Loucy (cell line): Measurements from ENCODE around the gene TRPM3.

Experiments used
- EZH2phosphoT487 ChIP-seq: fragments of 200-600 bp; IDR thresholded peaks from 2 replicates; pipeline ENCODE4 v1.6.1; 2018; ENCODE audit warnings: antibody characterized with exemption, mild to moderate bottlenecking, moderate library complexity, borderline replicate concordance
- TF ChIP-seq, protein P1 (sequence below): fragments of 200-600 bp; sonication (generic); conservative IDR thresholded peaks from 2 replicates; pipeline ENCODE4 v1.5.1; 2014; ENCODE audit warnings: mild to moderate bottlenecking, antibody characterized with exemption, low read length

DNA sequence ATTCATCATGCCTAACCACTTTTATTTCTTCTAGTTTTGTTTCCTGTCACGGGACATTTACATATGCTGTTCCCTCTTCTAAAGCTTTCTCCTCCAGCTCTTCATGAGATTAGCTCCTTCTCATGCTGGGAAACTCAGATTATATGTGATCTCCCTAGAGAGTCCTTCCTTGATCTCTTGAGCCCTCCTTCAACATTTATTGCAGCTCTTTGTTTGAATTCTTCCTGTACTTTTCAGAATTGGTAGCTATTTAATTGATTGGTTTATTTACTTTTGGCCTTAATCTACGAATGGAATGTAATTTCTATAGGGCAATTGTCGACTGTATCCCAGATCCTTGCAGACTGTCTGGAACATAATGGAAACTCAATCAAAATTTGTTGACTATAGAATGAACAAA lies 9.7 kb upstream of the TRPM3 start:
- TF ChIP-seq, protein P1, sequence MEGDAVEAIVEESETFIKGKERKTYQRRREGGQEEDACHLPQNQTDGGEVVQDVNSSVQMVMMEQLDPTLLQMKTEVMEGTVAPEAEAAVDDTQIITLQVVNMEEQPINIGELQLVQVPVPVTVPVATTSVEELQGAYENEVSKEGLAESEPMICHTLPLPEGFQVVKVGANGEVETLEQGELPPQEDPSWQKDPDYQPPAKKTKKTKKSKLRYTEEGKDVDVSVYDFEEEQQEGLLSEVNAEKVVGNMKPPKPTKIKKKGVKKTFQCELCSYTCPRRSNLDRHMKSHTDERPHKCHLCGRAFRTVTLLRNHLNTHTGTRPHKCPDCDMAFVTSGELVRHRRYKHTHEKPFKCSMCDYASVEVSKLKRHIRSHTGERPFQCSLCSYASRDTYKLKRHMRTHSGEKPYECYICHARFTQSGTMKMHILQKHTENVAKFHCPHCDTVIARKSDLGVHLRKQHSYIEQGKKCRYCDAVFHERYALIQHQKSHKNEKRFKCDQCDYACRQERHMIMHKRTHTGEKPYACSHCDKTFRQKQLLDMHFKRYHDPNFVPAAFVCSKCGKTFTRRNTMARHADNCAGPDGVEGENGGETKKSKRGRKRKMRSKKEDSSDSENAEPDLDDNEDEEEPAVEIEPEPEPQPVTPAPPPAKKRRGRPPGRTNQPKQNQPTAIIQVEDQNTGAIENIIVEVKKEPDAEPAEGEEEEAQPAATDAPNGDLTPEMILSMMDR, result no peak
- no peak for TF ChIP-seq EZH2phosphoT487
